WTC11 (cell line): ENCODE data around the gene SEMA4D.

Source experiments
- ATF6 ChIP-seq: sonication (generic); formaldehyde crosslinking; IDR thresholded peaks from 2 replicates; pipeline ENCODE4 v1.8.1; 2023; ENCODE audit warnings: mild to moderate bottlenecking, missing genetic modification reagents
- CBFB ChIP-seq: sonication (generic); formaldehyde crosslinking; IDR thresholded peaks from 2 replicates; pipeline ENCODE4 v1.8.1; 2022; ENCODE audit warnings: mild to moderate bottlenecking, low read depth, missing genetic modification reagents
- CREB1 ChIP-seq: sonication (generic); formaldehyde crosslinking; IDR thresholded peaks from 2 replicates; pipeline ENCODE4 v1.8.0; 2023; ENCODE audit warnings: mild to moderate bottlenecking, missing genetic modification reagents
- CTCF ChIP-seq: fragments of 200-600 bp; IDR thresholded peaks from 2 replicates; pipeline ENCODE4 v1.8.0; 2022; ENCODE audit warnings: antibody characterized with exemption
- IRF2 ChIP-seq: sonication (generic); formaldehyde crosslinking; IDR thresholded peaks from 2 replicates; pipeline ENCODE4 v1.8.0; 2022; ENCODE audit warnings: low read depth, missing genetic modification reagents, borderline replicate concordance
- MAX ChIP-seq: sonication (generic); formaldehyde crosslinking; IDR thresholded peaks from 2 replicates; pipeline ENCODE4 v1.8.0; 2022; ENCODE audit warnings: mild to moderate bottlenecking, missing genetic modification reagents
- MLX ChIP-seq: sonication (generic); formaldehyde crosslinking; IDR thresholded peaks from 2 replicates; pipeline ENCODE4 v1.8.1; 2023; ENCODE audit warnings: mild to moderate bottlenecking, missing genetic modification reagents, moderate library complexity
- PREB ChIP-seq: sonication (generic); formaldehyde crosslinking; IDR thresholded peaks from 2 replicates; pipeline ENCODE4 v1.8.1; 2022; ENCODE audit warnings: mild to moderate bottlenecking, missing genetic modification reagents, moderate library complexity, borderline replicate concordance
- RELA ChIP-seq: sonication (generic); formaldehyde crosslinking; IDR thresholded peaks from 2 replicates; pipeline ENCODE4 v1.8.1; 2022; ENCODE audit warnings: missing genetic modification reagents, mild to moderate bottlenecking, borderline replicate concordance
- USF2 ChIP-seq: sonication (generic); formaldehyde crosslinking; IDR thresholded peaks from 2 replicates; pipeline ENCODE4 v1.8.1; 2023; ENCODE audit warnings: mild to moderate bottlenecking, missing genetic modification reagents, moderate library complexity
- ZNF138 ChIP-seq: sonication (generic); formaldehyde crosslinking; conservative IDR thresholded peaks from 2 replicates; pipeline ENCODE4 v1.8.1; 2022; ENCODE audit warnings: mild to moderate bottlenecking, moderate library complexity, missing genetic modification reagents
- ZNF317 ChIP-seq: sonication (generic); formaldehyde crosslinking; IDR thresholded peaks from 2 replicates; pipeline ENCODE4 v1.8.1; 2023; ENCODE audit warnings: low read depth, mild to moderate bottlenecking, moderate library complexity, missing genetic modification reagents, borderline replicate concordance

- TF ChIP-seq PREB (no peak), ZNF138 (CRISPR knock-in tag) (no peak), CREB1 (CRISPR knock-in tag) (no peak), USF2 (CRISPR knock-in tag) (no peak), MAX (CRISPR knock-in tag) (no peak), RELA (no peak), MLX (no peak), CTCF (no peak), ATF6 (CRISPR knock-in tag) (no peak), CBFB (CRISPR knock-in tag) (no peak), ZNF317 (no peak), IRF2 (no peak)
Measured at GRCh38 chr9:89340332-89340731, 157.6 kb downstream of the SEMA4D start.
